Stomach (tissue), 4 donors: ENCODE measurements around the gene GNGT2.

Experiments
- POLR2A ChIP-seq, 4 donors: fragments of 450-650 bp; IDR thresholded peaks; one replicate each; pipeline ENCODE4 v1.6.1; 2016; ENCODE audit warnings: antibody characterized with exemption in 4 of 4, control low read depth in 2 of 4, mild to moderate bottlenecking in 1 of 4, moderate library complexity in 1 of 4
- TF ChIP-seq, protein P1 (sequence below), 7 experiments: fragments of 450-650 bp in 4 of 7; fragments of 200-600 bp in 3 of 7; sonication (generic) in 3 of 7; IDR thresholded peaks; one replicate each; pipeline ENCODE4 v1.5.1; 2016 to 2019; ENCODE audit warnings: antibody characterized with exemption in 7 of 7, control low read depth in 2 of 7, mild to moderate bottlenecking in 1 of 7

DNA sequence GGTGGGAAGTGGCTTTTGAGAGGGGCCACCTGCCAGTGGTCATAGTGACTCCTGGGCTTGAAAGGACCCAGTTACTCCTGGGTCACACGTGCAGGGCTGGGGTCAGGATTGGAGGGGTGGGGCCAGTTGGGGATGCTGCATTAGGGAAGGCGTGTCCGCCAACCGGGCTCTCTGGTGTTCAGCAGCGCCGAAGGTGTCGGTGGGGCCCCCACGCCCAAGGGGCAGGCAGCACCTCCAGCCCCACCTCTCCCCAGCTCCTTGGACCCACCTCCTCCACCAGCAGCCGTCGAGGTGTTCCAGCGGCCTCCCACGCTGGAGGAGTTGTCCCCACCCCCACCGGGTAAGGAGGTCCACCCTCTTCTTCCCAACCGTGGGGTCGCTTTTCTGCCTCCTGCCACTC is 9.6 kb upstream of the GNGT2 start:
- TF ChIP-seq POLR2A (IDR thresholded peaks at IDR 0.05): no peak
- TF ChIP-seq, protein P1, sequence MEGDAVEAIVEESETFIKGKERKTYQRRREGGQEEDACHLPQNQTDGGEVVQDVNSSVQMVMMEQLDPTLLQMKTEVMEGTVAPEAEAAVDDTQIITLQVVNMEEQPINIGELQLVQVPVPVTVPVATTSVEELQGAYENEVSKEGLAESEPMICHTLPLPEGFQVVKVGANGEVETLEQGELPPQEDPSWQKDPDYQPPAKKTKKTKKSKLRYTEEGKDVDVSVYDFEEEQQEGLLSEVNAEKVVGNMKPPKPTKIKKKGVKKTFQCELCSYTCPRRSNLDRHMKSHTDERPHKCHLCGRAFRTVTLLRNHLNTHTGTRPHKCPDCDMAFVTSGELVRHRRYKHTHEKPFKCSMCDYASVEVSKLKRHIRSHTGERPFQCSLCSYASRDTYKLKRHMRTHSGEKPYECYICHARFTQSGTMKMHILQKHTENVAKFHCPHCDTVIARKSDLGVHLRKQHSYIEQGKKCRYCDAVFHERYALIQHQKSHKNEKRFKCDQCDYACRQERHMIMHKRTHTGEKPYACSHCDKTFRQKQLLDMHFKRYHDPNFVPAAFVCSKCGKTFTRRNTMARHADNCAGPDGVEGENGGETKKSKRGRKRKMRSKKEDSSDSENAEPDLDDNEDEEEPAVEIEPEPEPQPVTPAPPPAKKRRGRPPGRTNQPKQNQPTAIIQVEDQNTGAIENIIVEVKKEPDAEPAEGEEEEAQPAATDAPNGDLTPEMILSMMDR (IDR thresholded peaks at IDR 0.05): no peak
